Activated CD4-positive, alpha-beta T cell treated with anti-CD3 and anti-CD28 coated beads, Interleukin-2, Interleukin-6, amounts not matched to agents 100 ng/mL and 50 ng/mL, durations not matched to agents 16 hours and 8 hours (primary cell): Measurements from ENCODE around the gene SPECC1L.
"Not testable (repeated sequence)": the region's sequence is repeated elsewhere in the genome, so short reads cannot be mapped to it uniquely, and the experiment has no call there.

Experiments
- DNase-seq: peaks from one replicate; pipeline ENCODE4 v3.0.0-alpha.2; 2020

SPECC1L gene, protein sequence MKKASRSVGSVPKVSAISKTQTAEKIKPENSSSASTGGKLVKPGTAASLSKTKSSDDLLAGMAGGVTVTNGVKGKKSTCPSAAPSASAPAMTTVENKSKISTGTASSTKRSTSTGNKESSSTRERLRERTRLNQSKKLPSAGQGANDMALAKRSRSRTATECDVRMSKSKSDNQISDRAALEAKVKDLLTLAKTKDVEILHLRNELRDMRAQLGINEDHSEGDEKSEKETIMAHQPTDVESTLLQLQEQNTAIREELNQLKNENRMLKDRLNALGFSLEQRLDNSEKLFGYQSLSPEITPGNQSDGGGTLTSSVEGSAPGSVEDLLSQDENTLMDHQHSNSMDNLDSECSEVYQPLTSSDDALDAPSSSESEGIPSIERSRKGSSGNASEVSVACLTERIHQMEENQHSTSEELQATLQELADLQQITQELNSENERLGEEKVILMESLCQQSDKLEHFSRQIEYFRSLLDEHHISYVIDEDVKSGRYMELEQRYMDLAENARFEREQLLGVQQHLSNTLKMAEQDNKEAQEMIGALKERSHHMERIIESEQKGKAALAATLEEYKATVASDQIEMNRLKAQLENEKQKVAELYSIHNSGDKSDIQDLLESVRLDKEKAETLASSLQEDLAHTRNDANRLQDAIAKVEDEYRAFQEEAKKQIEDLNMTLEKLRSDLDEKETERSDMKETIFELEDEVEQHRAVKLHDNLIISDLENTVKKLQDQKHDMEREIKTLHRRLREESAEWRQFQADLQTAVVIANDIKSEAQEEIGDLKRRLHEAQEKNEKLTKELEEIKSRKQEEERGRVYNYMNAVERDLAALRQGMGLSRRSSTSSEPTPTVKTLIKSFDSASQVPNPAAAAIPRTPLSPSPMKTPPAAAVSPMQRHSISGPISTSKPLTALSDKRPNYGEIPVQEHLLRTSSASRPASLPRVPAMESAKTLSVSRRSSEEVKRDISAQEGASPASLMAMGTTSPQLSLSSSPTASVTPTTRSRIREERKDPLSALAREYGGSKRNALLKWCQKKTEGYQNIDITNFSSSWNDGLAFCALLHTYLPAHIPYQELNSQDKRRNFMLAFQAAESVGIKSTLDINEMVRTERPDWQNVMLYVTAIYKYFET

DNA sequence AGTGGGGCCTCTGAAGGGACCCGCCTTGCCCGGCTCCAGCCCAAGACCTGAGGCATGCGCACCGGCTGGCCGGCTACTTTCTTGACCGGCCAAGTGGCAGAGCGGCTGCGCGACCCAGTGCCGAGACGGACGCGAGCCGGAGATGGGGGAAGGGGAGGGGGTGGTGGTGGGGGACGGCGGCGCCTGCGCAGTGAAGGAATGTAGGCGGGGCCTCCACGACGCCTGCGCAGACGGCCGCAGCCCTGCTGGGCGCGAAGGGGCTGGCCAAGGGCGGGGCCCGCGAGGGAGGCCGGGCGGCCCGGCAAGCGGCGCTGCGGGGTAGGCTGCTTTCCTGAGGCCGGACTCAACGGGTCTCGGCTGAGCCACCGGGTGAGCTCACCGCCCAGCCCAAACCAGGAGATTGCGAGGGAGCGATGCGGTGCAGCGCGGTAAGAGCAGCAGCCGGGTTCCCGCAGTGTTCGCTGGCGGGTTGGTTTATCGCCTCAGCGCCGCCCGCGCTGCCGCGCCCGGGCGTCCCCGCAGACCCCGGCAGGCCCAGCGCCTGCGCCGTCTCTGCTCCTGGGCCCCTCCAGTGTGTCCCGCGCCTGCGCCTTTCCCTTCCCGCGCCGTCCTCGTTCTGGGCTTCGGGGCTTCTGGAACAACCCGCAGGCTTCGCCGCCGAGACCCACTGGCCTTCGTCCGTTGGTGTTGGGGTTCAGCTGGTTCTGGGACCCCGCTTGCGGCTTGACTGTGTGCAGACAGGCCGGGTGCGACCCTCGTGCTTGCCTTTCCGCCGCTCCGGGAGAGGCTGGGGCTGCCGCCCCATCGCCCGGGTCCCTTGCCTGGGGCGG, at the start of gene SPECC1L:
Gene SPECC1L, plus strand, starts transcription at position 276 of the 830 bp plus-strand sequence. CDS start 31,401 bp downstream, outside the sequence.
- peak; percentile 95 for DNase-seq

DNA sequence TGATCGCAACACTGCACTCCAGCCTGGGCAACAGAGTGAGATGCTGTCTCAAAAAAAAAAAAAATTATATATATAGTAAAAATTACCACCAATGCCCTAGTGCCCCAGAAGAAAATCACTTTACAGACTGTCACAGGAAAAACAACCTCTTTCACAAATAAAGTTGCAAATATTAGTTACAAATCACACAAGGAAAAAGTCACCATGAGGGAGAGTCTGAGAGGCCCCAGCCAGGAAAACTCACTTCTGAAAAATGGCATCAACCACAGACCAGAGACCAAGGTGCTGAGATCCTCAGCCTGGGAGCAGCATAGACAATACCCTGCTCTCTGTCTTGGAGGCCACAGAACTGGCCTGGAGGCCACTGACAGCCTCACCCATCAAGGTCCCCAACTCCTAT, 46.2 kb upstream of the SPECC1L start:
- DNase-seq, result no peak

DNA sequence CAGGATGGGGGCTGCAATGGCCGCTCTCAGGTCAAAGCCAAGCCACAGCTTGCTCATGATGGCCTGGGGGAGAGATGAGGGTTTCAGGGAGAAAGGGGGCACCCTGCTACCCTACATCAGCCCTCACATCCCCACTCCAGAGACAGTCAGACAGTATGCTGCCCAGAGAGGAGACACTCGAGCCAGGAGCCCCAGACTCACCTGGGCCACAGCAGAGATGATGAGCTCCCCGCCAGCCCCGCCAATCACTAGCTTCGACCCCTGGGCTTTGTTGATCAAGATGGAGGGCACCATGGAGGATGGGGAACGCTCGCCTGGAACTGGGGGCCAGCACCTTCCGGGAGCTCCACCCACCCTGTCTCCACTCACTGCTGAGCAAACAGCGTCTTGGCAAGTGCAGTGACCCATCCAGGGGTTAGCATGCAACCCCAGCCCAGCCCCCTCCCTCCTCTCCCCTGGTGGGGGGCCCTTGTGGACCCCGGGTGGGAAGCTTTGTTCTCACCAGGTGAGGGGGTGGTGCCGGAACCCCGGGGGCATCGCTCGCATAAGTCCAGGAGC, 45.5 kb upstream of the SPECC1L start:
- DNase-seq, result no peak

DNA sequence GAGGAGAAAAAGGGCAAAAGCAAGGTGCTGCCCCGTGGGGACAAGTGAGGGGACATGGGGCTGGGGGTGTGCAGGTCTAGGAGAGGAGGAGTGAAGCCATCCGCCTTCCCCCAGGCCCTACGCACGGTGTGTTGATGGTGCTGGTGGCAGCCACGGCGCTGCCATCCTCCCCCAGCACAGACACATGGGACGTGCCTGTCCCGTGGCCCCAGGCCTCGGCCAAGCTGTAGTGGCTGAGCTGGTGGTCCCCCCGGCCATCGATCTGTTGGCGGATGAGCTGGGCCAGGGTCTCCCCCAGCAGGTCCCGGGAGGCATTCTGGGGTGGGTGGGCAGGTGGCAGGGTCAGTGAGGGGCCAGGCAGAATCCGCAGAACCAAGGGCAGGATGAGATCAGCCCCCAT, 44.7 kb upstream of the SPECC1L start:
- no peak for DNase-seq

DNA sequence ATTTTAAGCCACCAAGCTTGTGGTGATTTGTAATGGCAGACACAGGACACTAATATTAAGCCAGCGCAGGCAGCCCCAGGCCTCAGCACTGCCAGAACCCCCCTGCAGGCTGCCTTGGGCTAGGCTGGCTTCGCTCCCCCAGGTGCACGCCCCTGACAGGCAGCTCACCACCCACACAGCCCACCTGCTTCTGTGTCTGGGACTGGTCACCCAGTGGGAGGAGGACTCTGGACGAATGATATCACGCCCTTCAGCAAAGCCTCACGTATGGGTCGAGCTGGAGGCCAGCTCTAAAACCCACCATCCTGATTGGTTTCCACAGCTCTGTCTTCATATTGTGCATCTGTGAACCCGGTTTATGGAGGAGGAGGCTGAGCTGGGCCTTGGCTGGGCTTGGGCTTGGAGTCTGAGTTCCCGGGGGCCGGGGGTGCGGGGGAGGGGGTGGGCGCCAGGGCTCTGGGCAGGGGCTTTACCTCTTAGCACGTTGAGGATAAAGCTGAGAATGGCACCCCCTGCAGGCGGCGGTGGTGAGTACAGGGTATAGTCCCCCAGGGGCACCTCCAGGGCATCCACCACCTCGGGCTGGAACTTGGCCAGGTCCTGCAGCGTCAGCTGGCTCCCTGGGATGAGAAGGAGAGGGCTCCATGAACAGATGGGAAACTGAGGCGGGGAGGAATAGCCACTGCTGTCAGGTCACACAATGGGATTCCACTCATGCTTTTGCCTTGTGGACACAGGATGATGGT, 39.5 kb upstream of the SPECC1L start:
- peak; percentile 71 for DNase-seq

DNA sequence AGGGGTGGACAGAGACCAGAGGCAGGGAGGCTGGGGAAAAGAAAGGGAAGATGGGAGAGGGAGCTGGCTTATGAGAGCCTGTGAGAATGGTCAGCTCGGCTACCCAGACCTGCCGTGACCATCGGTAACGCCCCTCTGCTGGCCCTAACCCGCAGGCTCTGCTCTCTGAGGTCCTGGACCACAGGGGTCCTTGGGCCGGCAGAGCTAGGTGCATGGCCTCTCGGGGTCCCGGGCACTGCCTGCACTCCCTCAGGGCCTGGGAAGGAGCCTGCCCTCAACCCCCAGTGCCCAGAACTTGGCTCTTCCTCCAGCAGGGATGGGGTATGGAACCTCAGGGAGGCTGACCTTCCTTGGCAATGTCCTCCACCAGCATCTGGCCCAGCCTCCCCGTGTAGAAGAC, 38.9 kb upstream of the SPECC1L start:
- DNase-seq, result no peak

DNA sequence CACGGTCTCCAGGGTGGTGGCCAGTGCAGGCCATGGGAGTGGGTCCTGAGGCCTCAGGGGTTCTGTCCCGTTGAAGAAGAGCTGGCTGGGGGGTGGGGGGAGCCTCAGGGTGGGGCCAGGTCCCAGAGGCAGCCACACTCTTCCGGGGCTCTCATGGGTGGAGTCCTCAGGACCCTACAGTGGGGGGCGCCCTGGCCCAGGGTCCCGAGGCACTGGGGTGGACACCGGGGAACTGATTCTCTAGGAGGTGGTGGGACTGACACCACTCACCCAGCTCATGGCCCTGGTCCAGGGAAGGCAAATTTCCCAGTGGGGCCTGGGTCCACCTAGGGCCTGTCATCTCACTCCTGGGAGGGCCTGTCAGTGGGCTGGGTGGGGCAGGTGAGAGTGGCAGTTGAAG, 38.5 kb upstream of the SPECC1L start:
- no peak for DNase-seq

DNA sequence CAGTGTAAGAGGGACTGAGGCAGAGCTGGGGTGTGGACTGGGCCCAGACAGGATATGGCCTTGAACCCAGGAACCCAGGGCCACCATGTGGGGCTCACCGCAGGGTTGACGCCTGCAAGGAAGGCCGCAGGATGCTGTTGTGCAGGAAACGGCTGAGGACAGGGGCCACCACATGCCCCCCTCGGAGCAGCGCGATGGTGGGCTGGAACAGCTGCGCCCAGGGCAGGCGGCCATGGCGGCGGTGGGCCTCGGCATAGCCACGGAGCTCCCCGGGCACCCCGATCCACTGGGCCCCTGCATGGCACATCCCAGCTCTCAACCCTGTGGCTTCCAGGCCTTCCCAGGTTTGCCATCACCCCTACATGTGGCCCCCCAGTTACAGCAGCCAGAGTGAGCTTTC, 37.9 kb upstream of the SPECC1L start:
- DNase-seq, result no peak

DNA sequence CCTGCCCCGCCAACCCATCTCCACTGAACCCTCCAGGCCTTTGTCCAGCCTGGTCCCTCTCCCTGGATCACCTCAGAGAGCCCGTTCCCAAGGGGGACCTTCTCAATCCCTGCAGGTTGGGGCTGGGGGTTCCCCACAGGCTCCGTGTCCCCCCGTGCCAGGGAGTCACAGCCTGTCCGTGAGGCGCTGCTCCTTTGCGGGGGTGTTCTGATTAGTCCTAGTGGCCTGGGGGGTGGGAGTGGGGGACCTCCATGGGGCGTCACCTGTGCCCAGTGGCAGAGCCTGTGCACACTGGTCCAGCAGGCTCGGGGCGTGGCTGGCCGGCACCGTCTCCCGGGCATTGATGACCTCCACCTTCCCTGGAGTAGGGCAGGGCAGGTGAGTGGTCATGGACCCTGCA, 37.4 kb upstream of the SPECC1L start:
- DNase-seq, result no peak

DNA sequence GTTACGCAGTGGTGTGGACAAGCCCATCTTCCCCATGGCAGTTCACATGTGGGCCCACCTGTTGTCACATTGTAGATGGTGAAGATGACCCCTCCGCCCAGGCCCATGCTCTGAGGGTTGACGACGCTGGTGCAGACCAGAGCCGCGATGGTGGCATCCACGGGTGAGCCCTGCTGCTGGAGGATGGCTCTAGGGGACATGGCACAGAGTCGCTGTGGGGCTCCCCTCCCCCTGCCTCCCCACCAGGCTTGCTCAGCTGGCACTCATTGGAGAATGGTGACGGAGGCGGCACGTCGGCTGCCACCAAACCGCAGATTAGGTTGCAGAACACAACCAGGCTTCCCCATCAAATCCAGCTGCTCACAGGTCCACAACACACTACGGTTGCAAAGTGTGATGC, 36.8 kb upstream of the SPECC1L start:
- no peak for DNase-seq

DNA sequence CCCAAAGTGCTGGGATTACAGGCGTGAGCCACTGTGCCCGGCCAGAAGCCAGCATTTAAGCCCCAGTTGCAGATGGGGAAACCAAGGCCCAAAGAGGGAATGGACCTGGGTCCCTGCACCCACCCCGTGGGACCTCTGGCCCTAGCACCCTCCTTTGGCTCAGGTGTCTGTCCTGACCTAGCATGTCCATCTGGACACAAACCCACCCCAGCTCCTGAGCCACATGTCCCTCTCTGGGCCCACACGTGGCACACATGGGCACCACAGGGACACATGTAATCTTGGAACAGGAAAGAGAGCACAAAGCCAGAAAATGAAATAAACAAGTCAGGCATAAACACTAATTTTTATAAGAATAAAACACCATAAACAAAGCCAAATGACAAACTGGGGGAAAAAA, 35.3 kb upstream of the SPECC1L start:
- no peak for DNase-seq

DNA sequence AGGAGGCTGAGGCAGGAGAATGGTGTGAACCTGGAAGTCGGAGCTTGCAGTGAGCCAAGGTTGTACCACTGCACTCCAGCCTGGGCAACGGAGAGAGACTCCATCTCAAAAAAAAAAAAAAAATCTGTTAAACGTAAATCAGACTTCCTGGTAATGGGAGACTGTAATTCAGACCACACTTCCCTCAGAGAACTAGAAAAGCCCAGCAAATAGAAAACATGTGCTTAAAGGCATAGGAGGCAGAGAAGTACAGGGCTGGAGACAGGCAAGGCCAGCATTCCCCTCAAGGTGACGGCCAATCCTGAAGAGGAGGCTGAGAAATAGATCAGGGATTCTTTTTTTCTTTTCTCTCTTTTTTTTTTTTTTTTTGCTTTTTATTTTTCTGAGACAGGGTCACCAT, 34.0 kb upstream of the SPECC1L start:
- DNase-seq, result no peak

DNA sequence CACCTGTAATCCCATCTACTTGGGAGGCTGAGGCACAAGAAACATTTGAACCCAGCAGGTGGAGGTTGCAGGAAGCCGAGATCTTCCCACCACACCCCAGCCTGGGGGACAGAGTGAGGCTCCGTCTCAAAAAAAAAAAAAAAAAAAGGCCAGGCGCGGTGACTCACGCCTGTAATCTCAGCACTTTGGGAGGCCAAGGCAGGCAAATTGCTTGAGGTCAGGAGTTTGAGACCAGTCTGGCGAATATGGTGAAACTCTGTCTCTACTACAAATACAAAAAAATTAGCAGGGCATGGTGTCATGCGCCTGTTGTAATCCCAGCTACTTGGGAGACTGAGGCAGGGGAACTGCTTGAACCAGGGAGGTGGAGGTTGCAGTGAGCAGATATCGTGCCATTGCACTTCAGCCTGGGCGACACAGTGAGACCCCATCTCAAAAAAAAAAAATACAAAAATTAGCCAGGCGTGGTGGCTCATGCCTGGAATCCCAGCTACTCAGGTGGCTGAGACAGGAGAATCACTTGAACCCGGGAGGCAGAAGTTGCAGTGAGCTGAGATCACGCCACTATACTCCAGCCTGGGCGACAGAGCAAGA, 32.4 kb upstream of the SPECC1L start:
- DNase-seq, result not testable (repeated sequence)

DNA sequence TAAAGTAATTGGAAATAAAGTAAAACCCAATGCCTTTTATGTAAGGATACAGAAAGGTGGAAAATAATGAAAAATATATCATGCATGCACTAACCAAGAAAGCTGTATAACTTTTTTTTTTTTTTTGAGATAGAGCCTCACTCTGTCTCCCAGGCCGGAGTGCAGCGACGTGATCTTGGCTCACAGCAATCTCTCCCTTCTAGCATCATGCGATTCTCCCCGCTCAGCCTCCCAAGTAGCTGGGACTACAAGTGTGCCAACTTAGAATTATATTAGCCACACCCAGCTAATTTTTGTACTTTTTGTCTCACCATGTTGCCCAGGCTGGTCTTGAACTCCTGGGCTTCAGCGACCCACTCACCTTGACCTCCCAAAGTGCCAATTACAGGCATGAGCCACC, 30.2 kb upstream of the SPECC1L start:
- no peak for DNase-seq

DNA sequence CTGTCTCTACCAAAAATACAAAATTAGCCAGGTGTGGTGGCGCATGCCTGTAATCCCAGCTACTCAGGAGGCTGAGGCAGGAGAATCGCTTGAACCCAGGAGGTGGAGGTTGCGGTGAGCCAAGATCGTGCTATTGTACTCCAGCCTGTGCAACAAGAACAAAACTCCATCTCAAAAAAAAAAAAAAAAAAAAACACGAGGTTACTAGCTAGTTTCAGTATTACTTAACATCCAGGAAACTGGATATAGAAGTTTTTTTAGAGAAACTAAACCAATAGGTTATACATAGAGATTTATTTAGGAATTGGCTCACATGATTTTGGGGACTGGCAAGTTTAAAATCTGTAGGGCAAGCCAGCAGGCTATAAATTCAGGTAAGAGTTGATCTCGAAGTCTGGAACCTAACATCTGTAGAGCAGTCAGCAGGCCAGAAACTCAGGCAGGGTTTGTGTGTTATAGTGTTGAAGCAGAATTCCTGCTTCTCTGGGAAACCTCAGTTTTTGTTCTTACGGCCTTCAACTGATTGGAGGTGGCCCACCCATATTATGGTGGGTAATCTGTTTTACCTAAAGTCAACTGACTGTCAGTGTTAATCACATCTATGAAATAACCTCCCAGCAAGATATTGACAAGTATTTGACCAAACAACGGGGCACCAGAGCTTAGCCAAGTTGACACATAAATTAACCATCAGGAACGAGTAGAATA, 29.5 kb upstream of the SPECC1L start:
- not testable (repeated sequence) for DNase-seq

DNA sequence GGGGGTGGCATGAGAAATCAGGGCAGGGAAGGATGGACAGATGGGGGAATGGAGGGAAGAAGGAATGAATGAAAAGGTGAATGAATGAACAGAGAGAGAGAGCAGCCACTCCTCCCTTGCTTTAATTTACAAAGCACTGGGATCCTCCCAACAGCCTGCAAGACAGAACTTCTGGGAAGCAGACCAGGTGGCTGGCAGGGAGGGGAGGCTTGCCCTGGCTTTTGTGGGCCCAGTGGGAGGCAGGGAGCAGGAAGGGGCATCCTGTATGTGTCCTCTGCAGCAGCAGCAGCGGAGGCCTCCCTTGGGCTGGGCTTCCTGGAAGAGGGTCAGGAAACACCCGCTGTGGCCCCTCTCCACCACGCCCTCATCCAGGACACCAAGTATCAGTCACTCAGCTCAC, 27.2 kb upstream of the SPECC1L start:
- not testable (repeated sequence) for DNase-seq

DNA sequence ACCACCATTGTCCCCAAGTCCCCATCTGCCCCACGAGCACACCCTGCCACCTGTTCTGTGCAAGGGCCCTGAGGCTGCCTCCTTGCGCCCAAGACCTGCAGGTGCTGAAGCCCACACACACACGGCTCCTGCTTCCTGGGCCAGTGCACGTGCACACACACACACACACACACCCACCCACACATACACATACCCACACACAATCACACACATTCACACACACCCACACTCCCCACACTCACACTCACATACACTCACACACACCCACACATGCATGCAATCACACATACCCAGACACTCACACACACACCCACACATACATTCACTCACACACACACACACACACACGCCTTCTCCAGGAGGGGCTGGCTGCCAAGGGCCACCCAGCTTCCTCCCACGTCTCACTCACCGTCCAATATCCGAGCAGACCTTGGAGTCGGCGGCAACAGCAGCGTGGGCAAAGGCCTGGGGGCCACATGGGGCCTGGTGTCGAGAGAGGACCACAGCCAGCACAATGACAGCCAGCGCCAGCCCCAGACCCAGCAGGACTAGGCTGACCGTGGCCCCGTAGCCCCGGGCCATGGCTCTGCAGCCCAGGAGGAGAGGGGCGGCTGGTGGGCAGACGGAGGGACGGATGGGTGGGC, 26.4 kb upstream of the SPECC1L start:
- no peak for DNase-seq

DNA sequence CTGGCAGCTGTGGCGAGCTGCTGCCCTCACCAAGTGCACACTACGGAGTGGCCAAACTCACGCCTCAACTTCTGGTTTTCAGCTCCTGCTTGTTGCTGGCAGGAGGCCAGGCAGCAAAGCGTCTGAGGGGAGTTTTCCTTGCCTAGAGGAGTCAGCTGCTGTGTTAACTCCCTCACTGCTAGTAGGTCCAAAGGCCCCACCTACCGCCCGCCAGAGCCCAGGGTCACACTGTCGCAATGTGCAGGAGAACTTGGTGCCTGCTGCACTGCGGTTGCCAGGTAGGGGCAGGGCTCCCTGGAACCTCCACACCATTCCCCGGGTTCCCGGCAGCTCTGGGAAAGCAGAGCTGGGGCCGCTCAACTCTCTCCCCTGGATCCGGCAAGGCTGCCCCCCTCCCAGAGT, 25.6 kb upstream of the SPECC1L start, which contains the start of gene GGT5:
Gene GGT5, minus strand, starts transcription at position 53 of the 402 bp plus-strand sequence. CDS start 357 bp downstream, outside the sequence.
- DNase-seq, result not testable (repeated sequence)
